GM18867 (cell line): ENCODE data around the gene CTNND2.
A peak's percentile ranks its signal among the peaks of the same experiment; 100 is the strongest.

Experiments
- ATAC-seq: cut with Tn5 transposase; IDR thresholded peaks from one replicate; pipeline ENCODE4 v1.9.1; 2021; ENCODE audit warnings: mild to moderate bottlenecking, moderate library complexity; ENCODE audit not compliant: unreplicated experiment

The CTNND2 gene

DNA sequence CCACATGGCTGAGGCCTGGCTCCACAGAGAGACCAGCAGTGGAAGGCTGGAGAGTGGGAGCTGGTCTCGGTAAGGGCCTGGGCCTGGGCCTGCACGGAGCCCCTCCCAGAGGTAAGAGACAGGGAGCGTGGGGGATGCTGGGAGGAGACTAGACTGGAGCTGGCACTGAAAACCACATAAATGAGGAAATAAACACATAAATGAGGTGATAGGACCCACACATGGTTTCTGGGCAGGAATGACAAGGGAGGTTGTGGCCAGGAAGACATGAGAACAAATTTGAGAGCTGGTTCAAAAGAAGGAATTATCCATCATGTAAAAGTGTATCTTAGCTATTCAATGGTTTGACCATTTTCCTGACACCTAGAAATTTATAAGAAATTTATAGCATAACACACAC lies 691.5 kb downstream of the CTNND2 start:
- ATAC-seq, result no peak

DNA sequence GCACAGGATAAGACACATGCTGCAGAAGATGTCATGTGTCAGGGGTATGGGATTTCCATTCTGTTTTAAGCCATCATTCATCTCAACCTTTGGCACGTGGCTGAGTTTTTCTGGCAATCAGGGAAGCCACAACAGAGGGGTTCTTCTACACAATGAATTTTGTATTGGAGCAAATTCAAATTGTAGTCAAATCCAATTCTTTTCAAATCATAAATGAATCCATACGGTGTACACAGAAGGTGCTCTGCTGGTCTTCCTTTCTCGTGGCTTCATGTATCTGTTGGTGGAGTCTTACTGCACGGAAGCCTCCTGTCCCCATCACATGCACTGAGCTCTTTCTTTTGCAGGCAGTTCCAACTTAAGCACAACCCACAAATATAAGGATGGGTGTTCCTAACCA lies 706.5 kb downstream of the CTNND2 start:
- no peak for ATAC-seq

GRCh38 chr5:11191673-11192072 lies 712.6 kb downstream of the CTNND2 start:
- no peak for ATAC-seq

GRCh38 chr5:11182441-11183080 lies 721.7 kb downstream of the CTNND2 start:
- peak; percentile 70 for ATAC-seq

GRCh38 chr5:11181940-11182339 lies 722.3 kb downstream of the CTNND2 start:
- ATAC-seq, result no peak

- ATAC-seq, result no peak
These were observed 723.4 kb downstream of the CTNND2 start for GRCh38 chr5:11180890-11181289.

- ATAC-seq, result no peak
These were observed 726.1 kb downstream of the CTNND2 start for GRCh38 chr5:11177999-11178711.

GRCh38 chr5:11174591-11174990 lies 729.7 kb downstream of the CTNND2 start:
- ATAC-seq, result no peak

GRCh38 chr5:11172484-11172883 lies 731.8 kb downstream of the CTNND2 start:
- no peak for ATAC-seq

DNA sequence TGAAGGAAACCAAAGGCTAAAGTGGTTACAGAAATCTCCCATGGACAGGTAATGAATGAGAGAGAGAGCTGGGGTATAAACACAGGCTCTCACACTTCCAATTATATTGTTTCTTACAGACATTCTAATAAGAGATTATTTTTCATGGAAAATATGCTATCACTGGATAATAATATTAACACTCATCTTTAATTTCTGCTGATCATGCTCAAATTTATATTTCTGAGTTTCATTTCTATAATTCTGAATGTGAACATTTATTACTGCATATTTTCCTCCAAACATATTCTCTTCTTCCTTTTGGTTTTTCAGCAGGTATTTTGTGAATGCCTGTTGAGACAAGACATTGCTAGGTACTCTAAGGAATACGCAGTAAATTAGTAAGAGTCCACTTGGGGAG lies 733.0 kb downstream of the CTNND2 start:
- ATAC-seq, result no peak

DNA sequence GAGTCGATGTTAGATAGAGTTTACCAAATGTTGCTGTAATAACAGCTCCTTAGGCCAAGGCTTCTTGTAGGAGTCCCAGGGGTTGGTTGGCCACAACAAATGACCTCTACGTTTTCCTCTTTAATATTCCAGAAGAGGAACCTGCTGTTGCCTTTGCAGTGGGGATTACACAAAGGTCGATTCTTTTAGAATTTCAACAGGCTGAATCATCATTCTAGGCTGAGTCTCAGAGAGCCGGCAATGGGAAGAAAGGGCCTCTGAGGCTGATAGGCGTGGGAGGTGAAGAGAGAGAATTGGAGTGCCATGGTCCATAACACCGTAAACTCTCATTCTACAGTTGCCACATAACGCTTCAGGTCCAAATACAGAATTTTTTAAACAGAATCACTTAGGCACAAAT lies 737.3 kb downstream of the CTNND2 start:
- ATAC-seq, result no peak

DNA sequence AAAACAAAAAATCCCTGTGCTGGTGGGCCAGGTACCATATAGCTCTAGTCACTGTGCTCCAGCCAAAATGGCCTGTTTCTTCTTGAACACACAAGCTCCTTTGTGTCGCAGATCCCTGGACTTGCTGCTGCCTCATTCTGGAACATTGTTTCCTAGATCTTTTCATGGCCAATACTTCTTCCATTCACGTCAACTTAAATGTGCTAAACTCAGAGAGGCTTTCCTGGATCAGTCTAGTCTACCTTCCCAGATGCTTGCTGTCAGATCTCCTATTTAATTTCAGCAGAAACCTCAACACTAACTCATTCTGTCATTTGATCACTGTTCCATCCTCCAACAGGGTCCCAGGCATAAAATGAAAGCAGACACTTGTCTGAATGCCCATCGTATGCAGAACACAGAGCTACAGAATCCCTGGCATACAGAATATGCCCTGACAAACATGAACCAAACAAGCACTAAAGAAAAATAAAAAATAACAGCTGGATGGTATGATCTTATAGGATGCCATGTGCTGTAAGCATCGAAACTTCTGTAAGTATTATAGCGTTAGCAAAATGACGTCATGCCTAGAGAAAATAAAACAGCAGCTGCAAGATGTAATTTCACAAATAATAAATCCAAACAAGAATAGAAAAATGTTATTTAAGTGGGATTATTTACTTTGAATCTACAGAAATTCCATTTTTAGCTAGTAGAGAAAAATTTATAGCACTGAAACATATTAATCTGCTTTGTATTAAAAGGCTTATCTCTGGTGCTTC lies 739.5 kb downstream of the CTNND2 start:
- ATAC-seq, result no peak

DNA sequence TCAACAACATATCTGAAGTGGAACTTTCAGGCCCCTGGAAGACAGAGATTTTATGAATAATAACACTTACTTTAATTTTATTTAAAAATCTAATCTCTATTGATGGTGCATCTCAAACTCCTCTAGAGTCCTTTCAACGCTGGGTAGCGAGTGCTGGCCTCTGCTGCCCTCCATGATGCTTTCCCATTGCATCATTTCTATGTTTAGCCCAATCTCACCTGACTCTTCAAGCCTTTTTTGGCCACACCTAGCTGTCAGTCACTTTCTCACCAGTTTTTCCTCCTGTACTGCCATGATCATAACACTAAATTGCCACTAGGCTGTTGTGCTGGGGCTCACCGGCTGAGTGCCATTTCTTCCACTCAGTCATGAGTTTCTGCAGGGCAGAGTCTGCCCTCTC lies 747.1 kb downstream of the CTNND2 start:
- no peak for ATAC-seq

DNA sequence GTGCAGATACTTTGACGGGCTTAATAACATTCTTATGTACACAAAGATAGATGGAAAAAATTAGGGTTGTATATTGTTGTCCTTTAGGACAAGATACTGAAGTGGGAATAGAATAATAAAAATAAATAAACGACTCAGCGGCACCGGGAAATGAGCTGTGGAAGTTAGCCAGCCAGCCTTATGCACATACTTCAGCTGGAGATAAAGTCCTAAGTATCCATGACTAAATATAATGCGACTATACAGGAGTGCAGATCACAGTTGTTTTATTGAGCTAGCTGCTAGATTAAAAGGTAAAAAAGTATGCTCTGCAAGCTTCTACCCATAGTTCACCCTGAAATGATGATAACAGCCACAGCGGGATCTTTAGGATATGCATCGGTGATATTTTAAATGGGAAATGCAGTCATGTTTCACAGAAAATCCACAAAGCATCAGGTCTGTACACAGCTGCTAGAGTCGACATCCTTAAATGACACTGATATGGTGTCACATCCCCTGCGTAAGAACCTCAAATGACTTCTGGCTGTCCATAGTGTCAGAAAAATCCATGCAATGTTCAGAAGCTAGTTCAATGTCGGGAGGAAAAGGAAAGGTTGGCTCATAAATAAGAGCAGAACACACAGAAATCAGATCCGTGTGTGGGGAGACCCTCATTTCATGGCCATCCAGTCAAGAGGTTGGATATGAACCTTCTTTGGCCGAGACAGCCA lies 750.4 kb downstream of the CTNND2 start:
- no peak for ATAC-seq

DNA sequence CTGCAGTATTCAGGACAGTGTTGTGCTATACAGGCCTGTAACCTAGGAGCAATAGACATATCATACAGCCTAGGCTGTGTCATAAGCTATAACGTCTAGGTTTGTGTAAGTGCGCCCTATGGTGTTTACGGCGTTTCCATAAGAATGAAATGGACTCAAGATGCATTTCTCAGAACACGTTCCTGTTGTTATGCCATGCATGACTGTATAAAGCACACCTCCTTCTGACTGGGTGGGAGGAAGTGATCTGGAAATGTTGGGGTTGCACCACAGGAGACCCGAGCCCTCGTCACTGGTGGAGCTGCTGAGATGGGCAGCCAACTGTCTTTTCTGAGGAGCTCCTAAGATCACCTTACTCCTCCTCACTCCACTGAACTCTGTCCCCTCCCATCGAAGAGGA lies 751.9 kb downstream of the CTNND2 start:
- no peak for ATAC-seq

DNA sequence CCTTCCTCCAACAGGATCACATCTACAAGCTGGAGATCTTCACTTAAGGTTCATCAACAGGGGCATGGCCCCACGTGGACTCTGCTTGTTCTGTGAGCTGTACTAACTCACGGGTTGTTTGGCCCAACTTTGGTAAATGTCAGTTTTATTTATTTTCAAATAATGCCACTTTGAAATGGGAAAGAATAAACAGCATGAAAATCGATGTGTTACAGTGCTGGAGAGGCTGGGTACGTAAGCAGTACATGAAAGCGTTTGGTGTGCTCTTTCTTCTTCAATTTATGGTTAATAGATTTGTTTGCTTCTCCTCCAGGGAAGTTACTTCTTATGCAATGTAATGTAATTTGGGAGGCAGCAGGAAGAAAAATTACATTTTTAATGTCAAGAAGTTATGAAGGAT lies 753.3 kb downstream of the CTNND2 start:
- no peak for ATAC-seq

DNA sequence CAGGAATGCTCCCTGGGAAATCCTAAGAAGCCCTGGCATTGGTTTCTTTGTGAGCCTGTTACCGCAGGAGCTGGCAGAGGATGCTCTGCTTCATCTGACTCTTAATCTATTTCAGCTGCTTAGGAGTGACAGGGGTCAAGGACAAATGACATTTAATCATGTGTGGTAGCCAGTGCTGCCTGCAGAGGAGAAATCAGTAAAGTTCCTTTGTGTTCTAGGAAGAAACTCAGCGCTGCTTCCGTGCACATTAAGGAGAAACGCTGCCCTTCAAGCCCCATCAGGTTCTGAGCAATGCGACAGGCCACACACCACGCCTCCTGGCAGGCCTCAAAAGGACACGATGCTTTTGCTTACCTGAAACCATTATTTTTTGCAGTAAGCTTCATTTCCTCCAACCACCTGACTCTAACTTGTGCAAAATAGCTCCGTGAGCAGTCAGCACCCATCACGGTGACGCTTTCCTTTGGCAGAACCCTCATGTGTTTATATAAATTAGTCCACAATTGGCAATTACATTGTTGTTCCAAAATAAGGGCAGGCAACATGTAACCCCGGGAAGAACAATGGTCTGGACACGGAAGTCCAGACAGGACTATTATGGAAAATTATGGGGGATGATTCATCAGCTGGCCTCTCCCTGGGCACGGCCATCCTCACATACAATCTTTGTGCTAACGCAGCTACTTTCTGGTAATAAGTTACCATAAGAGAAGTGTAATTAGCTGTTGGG lies 755.3 kb downstream of the CTNND2 start:
- ATAC-seq, result no peak

GRCh38 chr5:11146171-11146570 lies 758.1 kb downstream of the CTNND2 start:
- ATAC-seq, result no peak

GRCh38 chr5:11143456-11144267 lies 760.6 kb downstream of the CTNND2 start:
- no peak for ATAC-seq
